ENCODE measurements around the gene PADI1. TPM values are rescaled to one million over a fixed set of nuclear protein-coding genes. Genes with fewer than 3 reads are reported as not detected.

PADI1 gene
- total and polyA plus RNA-seq, 10 donors: 0.03 to 0.76 (median 0.31) TPM; not detected in 4

GRCh38 chr1:17194615-17195528 lies 10.1 kb upstream of the PADI1 start:
- TF ChIP-seq POLR2AphosphoS5 (IDR thresholded peaks at IDR 0.05) (no peak), CTCF (IDR thresholded peaks at IDR 0.05 in 8 of 11, conservative IDR thresholded peaks at IDR 0.05 in 3 of 11) (no peak), POLR2A (IDR thresholded peaks at IDR 0.05) (no peak)
- no peaks in the 10 kb centered on the region for H3K4me1 ChIP-seq
- H3K4me3 ChIP-seq: no peak overlapping the region
- H3K27ac ChIP-seq: no peak overlapping the region
- peaks cover 0 to 9% (median 0%) of the 10 kb centered on the region in 7 donors for H3K27me3 ChIP-seq (replicated peaks in 1 of 7)
- WGBS, 5 donors: 65 to 81% (median 73%) methylated on average over 8 of the region's 8 CpGs
- intact Hi-C loops (cut with DNase I; ENCODE audit: low total_unique reads): no loop called here
- H3K9me3 ChIP-seq: no peaks in the 10 kb centered on the region
- no peak for DNase-seq
- no peaks in the 10 kb centered on the region for H3K36me3 ChIP-seq

- intact Hi-C loops (cut with DNase I; ENCODE audit: low total_unique reads): no loop called here
- H3K36me3 ChIP-seq: no peaks in the 10 kb centered on the region
- H3K4me3 ChIP-seq: no peak overlapping the region
- H3K9me3 ChIP-seq: no peaks in the 10 kb centered on the region
- no peak for DNase-seq
- WGBS, 5 donors: 81 to 90% (median 88%) methylated on average over 2 to 3 of the region's 3 CpGs
- H3K27me3 ChIP-seq (replicated peaks in 1 of 7): peaks cover 0 to 9% (median 0%) of the 10 kb centered on the region in 7 donors
- no peak overlapping the region for H3K27ac ChIP-seq
- TF ChIP-seq POLR2AphosphoS5 (IDR thresholded peaks at IDR 0.05): no peak
- no peak for TF ChIP-seq CTCF (IDR thresholded peaks at IDR 0.05 in 8 of 11, conservative IDR thresholded peaks at IDR 0.05 in 3 of 11)
- TF ChIP-seq POLR2A (IDR thresholded peaks at IDR 0.05): no peak
- no peaks in the 10 kb centered on the region for H3K4me1 ChIP-seq
These were observed 9.2 kb upstream of the PADI1 start for GRCh38 chr1:17195731-17196130.

- Histone ChIP-seq H3K9me3 (no peaks in the 10 kb centered on the region), H3K27ac (no peak overlapping the region), H3K36me3 (no peaks in the 10 kb centered on the region), H3K4me1 (peaks cover 0 to 4% (median 0%) of the 10 kb centered on the region in 6 donors), H3K27me3 (replicated peaks in 1 of 7) (peaks cover 0 to 9% (median 0%) of the 10 kb centered on the region in 7 donors), H3K4me3 (no peak overlapping the region)
- 87 to 92% (median 89%) methylated on average over 13 of the region's 13 CpGs for WGBS, 5 donors
- TF ChIP-seq POLR2AphosphoS5 (IDR thresholded peaks at IDR 0.05) (no peak), POLR2A (IDR thresholded peaks at IDR 0.05) (no peak), CTCF (IDR thresholded peaks at IDR 0.05 in 8 of 11, conservative IDR thresholded peaks at IDR 0.05 in 3 of 11) (no peak)
- intact Hi-C loops (cut with DNase I; ENCODE audit: low total_unique reads): no loop called here
- no peak for DNase-seq
These were observed 8.3 kb upstream of the PADI1 start for GRCh38 chr1:17196496-17197185.

GRCh38 chr1:17197696-17198095 lies 7.2 kb upstream of the PADI1 start:
- H3K27ac ChIP-seq: no peak overlapping the region
- H3K9me3 ChIP-seq: no peaks in the 10 kb centered on the region
- intact Hi-C loops (cut with DNase I; ENCODE audit: low total_unique reads): no loop called here
- DNase-seq: no peak
- no peak for TF ChIP-seq CTCF (IDR thresholded peaks at IDR 0.05 in 8 of 11, conservative IDR thresholded peaks at IDR 0.05 in 3 of 11)
- TF ChIP-seq POLR2A (IDR thresholded peaks at IDR 0.05): no peak
- TF ChIP-seq POLR2AphosphoS5 (IDR thresholded peaks at IDR 0.05): no peak
- WGBS, 5 donors: 89 to 99% (median 95%) methylated on average over 7 of the region's 7 CpGs
- H3K36me3 ChIP-seq: no peaks in the 10 kb centered on the region
- peaks cover 0 to 9% (median 0%) of the 10 kb centered on the region in 7 donors for H3K27me3 ChIP-seq (replicated peaks in 1 of 7)
- peaks cover 0 to 9% (median 0%) of the 10 kb centered on the region in 6 donors for H3K4me1 ChIP-seq
- no peak overlapping the region for H3K4me3 ChIP-seq

Data from spleen (tissue), 11 donors.